Cardiac fibroblast (primary cell): Measurements from ENCODE around the gene PPP3CA.
"Not testable (repeated sequence)": the region's sequence is repeated elsewhere in the genome, so short reads cannot be mapped to it uniquely, and the experiment has no call there.

Experiments
- DNase-seq, 2 donors: peaks; one replicate each; pipeline versions ENCODE4 v3.0.0 to v3.0.0-alpha.2; 2010; ENCODE audit warnings: low read depth in 2 of 2
- H3K4me3 ChIP-seq, 2 donors: replicated peaks in 1 of 2; 1 replicate in 1 of 2; 2 replicates in 1 of 2; pipeline ENCODE4 v1.5.1; 2011; ENCODE audit warnings: low read depth in 2 of 2, low read length in 2 of 2, mild to moderate bottlenecking in 2 of 2, moderate library complexity in 1 of 2
- CTCF ChIP-seq: IDR thresholded peaks from one replicate; pipeline ENCODE4 v1.5.1; 2011; ENCODE audit warnings: low read depth, mild to moderate bottlenecking, low read length, inconsistent platforms

PPP3CA gene

DNA sequence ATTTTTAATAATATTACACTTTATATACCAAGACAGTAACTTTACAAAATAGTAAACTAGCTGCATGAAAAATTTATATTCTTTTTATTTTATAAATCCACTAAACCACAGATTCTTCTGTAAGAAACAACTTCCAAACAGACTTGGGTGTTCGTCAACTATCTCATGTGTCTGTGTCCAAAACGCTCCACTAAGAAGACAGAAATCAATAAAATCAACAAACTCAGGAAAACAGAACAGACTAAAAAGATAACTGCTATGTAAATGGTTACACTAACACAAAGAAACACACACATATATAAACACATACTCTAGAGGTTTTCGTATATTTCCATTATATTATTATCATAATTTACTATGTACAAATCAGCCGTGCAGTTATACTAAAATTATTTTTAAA is 158.4 kb downstream of the PPP3CA start:
- DNase-seq, result no peak
- TF ChIP-seq CTCF, result no peak
- H3K4me3 ChIP-seq, result no peak overlapping the region

GRCh38 chr4:101187841-101188240 is 159.5 kb downstream of the PPP3CA start:
- H3K4me3 ChIP-seq, result no peak overlapping the region
- peak in 1 of 2 donors; percentile 48 for DNase-seq
- TF ChIP-seq CTCF, result peak; percentile 29

GRCh38 chr4:101186567-101187184 is 160.7 kb downstream of the PPP3CA start:
- H3K4me3 ChIP-seq, result no peak overlapping the region
- no peak for DNase-seq
- TF ChIP-seq CTCF, result no peak

DNA sequence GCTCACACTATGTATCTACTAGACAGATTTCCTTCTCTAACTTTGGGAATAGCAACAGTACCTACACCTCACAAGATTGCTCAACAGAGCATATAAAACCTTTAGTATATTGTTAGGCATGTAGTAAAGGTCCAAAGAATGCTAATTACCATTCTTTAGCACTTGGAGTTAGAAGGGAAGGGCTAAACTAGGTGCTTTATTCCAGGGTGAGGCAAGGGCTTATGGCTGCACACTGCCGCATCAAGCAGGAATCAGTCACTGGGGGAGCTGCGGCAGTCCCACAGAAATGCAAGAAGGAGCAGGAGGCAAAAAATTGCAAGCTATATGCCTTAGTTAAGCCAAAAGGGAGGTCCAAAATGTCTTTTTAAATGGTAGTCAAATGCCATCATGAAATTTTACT is 162.7 kb downstream of the PPP3CA start:
- TF ChIP-seq CTCF, result no peak
- DNase-seq, result no peak
- H3K4me3 ChIP-seq, result no peak overlapping the region

- no peak overlapping the region for H3K4me3 ChIP-seq
- TF ChIP-seq CTCF, result no peak
- peak in 1 of 2 donors; percentile 59 for DNase-seq
Measured at GRCh38 chr4:101183666-101184373, 163.5 kb downstream of the PPP3CA start.

GRCh38 chr4:101183221-101183620 is 164.1 kb downstream of the PPP3CA start:
- no peak for TF ChIP-seq CTCF
- H3K4me3 ChIP-seq, result no peak overlapping the region
- no peak for DNase-seq

GRCh38 chr4:101182688-101183087 is 164.6 kb downstream of the PPP3CA start:
- not testable (repeated sequence) for H3K4me3 ChIP-seq, DNase-seq
